ENCODE data around the gene BCR.
"Not testable (repeated sequence)": the region's sequence is repeated elsewhere in the genome, so short reads cannot be mapped to it uniquely, and the experiment has no call there.

GRCh38 chr22:23136991-23137390 lies 43.3 kb upstream of the BCR start:
- TF ChIP-seq POLR2A (IDR thresholded peaks at IDR 0.05; ENCODE audit: low read length); GATA1 (IDR thresholded peaks at IDR 0.05; ENCODE audit: low read depth, low read length): not testable (repeated sequence)
